ENCODE measurements around the gene NCF1.
"Not testable (repeated sequence)": the region's sequence is repeated elsewhere in the genome, so short reads cannot be mapped to it uniquely, and the experiment has no call there.

The NCF1 gene
- total RNA-seq = 0.24 to 2.2 (median 0.78) reads per million in 4 experiments

DNA sequence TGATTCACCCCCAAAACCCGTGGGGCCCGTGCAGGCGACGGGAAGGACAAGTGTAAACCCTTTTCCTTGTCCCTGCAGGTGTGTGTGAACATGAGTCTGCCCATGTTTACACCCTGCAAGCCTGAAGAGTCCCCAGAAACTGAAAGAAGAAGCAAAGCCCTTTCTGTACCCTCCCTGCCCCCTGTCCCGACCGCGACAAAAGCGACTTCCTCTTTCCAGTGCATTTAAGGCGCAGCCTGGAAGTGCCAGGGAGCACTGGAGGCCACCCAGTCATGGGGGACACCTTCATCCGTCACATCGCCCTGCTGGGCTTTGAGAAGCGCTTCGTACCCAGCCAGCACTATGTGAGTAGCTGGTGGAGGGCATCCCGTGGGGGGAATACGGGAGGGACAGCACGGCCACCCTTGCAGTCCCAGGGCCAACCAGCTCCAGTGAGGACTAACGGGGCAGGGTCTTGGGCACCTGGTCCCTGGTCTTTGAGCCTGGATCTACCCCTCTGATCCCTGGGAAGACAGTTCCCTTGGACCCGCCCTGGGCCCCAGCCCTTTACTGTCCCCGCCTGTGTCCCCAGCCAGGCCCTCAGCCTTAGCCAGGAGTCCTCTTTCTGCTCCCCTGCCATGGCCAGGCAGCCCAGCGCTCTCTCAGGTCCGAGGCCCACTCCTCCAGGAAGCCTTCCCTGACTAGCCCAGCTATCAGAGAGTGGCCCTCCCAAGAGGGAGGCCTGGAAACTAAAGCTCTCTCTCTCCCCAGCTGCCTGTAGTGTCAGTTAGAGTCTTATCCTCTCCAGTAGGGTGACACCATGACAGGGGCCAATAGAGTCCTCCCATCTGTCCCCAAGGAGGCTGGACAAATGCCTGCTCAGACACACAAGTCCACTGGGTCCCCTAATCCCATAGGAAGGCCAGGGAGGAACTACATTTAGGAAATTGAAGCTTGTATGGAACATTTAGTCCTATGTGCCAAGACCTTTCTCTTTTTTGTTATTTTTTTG is at the start of gene NCF1:
Gene NCF1 (plus strand): TSS at position 252 of the 991 bp plus-strand sequence. CDS start 21 bp downstream, at position 273.
- not testable (repeated sequence) for DNase-seq

DNA sequence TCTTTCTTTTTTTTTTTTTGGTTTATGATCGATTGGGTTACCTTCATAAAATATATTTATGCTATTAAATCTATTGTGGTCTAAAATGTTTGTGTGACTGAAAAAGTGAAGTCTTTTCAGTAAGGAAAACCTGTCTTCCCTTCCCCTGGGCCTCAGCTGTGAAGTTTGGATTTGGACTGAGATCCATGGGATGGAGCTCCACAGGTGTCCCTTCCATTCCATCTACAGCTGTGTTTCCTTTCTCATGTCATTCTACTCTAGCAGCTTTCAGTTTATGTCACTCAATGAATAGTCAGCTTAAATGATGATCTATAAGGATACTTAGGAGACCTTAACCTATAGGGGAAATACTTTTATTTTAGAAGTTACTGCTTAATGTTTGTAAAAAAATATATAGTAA is 48.0 kb upstream of the NCF1 start:
- DNase-seq = no peak

DNA sequence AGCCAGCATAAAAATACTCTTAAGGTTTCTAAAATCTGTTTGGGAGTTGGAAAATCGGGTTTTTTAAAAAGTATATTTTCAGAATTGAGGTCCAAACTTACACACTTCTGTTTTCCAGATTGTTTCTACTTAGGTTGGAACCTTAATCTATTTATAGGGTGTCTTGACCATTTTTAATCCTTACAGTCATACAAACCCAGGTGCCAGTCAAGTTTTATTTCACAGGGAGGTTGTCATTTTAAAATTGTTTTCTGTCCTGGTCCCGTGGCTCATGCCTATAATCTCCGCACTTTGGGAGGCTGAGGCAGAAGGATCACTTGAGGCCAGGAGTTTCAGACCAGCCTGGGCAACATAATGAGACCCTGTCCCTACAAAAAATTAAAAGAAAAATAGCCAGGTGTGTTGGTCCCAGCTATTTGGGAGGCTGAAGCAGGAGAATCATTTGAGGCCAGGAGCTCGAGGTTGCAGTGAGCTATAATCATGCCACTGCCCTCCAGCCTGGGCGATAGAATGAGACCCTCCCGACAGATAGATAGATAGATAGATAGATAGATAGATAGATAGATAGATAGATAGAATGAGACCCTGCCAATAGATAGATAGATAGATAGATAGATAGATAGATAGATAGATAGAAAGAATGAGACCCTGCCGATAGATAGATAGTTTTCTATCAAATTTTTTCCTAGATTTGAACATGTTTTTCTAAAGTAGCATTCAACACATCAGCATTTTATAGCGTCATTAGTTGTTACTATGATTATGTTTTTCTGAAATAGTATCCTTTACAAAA is 47.3 kb upstream of the NCF1 start:
- DNase-seq = no peak

GRCh38 chr7:74728686-74729085 is 45.1 kb upstream of the NCF1 start:
- DNase-seq = not testable (repeated sequence)

DNA sequence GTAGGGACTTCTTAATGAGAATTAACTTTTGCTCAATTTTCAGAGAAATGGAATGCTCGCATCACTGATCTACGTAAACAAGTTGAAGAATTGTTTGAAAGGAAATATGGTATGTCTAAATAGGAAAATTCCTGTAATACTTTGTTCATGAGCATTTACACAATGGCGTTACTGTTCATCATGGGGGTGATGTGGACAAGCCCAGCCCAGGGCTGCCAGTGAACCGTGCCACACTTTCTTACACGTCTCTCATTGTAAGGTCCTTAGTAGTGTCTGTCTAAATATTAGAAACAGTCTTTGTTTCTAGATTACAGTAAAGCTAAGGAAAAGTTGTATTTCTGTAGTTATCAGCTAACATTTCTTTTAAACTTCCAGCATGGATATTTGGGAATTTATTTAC is 43.6 kb upstream of the NCF1 start:
- not testable (repeated sequence) for DNase-seq

DNA sequence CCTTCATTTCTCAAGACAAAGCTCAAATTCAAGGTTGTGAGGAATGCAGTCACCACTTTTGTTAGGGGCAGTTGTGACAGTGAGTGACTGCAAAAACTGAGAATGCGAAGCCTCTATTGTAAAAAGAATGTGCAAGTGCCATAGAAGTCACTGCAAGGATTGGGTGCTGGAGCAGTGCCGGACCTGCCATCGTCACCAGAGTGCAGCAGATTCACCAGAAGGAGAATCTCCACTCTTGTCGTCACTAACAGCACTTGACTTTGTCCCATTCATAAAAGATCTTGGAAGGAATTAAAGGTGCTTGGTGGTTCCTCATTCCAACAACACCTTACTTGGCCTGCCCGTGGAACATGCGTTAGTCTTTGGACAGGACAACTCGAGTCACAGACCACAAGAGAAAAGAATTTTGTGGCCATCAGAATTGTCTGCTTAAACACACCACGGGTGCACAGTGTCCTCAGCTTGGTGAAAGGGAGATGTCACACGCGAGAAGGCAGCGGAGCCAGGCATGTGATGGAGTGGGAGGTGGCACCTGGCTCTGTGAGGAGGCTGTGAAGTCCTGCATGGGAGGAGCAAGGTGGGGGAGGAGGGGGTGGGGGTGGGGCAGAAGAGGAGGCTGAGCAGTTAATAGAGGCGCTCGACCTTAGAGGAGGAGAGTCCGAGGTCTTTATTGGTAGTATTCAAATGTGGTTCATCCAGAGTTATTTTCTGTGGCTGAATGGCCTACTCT is 33.7 kb upstream of the NCF1 start:
- DNase-seq = not testable (repeated sequence)

- DNase-seq = not testable (repeated sequence)
These were observed 29.8 kb upstream of the NCF1 start for GRCh38 chr7:74743936-74744557.

GRCh38 chr7:74753921-74754482 is 19.8 kb upstream of the NCF1 start:
- DNase-seq = not testable (repeated sequence)

GRCh38 chr7:74756673-74757072 is 17.1 kb upstream of the NCF1 start:
- DNase-seq = not testable (repeated sequence)

- DNase-seq = not testable (repeated sequence)
These were observed 15.5 kb upstream of the NCF1 start for GRCh38 chr7:74758268-74758667.

DNA sequence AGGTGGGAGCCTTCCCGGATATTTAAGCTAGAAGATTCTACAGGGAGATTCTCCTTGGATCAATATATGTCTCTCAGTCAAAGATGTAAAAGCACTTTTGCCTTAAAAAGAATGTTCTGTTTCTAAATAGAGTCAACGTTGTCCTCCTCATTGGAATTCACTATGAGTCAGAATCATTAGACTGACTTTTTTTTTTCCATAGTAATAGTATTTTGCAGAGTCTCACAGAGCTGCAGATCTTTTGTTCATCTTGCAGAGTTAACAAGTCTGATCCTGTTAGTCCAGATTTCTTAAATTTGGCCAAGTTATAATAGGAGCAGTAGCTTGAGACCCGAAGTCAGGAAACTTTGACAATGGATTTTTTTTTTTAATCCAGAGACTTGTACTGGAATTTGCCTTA is 14.8 kb upstream of the NCF1 start:
- DNase-seq = not testable (repeated sequence)

DNA sequence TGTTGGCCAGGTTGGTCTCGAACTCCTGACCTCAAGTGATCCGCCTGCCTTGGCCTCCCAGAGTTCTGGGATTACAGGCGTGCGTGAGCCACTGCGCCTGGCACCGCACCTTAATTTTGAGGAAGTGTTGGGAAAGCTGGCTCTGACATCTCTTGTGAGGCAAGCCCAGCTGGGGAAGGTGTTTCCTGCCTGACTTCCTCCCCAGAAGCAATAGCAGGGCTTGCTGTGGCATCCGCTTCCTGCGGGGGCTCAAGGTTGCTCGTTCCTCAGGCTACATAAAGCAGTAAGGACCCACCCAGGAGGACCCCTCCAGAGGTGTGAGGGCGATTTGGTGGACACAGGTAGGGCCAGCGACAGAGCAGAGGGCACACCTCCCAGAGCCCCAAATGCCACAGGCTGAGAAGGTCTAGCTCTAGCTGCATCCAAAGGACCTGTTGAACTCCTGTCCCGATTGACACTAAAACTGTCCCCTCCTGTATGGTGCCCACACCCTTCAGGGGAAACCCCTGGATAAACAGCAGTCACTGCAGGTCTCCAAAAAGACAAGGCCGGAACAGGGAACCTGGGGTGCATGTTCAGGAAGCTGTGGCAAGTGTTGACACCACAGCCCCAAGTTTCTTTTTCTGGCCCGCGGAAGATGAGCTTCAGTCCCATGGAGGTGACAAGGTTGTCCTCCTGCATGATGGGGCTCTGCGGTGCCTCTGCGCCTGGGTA is 8.4 kb upstream of the NCF1 start:
- DNase-seq = not testable (repeated sequence)

GRCh38 chr7:74766509-74766908 is 7.3 kb upstream of the NCF1 start:
- not testable (repeated sequence) for DNase-seq

DNA sequence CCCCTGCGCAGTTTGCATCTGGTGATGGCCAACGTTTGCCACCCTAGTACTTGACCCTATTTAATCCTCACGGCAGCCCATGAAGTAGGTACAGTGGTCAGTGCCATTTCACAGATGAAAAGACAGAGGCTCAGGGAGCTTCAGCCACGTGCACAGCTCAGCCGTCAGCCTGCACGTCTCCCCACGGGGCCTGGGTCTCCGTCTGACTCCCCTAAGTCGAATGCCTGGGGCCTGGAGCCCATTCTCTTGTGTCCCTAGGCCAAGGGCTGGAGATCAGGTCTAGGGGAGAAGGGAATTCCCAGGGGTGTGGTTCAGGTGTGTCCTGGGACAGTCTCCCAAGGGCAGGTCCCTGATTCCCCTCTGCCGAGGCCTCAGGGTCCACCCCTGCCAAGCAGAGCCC is 6.8 kb upstream of the NCF1 start:
- DNase-seq = not testable (repeated sequence)

DNA sequence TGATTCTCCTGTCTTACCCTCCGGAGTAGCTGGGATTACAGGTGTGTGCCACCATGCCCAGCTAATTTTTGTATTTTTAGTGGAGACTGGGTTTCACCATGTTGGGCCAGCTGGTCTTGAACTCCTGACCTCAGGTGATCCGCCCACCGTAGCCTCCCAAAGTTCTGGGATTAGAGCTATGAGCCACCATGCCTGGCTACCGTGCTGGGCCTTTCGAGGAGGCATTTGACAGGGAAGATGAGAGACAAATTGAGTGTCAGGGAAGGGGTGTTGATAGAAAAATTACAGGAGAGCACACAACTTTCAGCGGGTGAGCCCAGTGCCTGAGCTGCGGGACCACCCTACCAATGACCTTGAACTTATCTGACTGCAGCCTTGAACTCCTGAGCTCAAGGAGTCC is 3.7 kb upstream of the NCF1 start:
- not testable (repeated sequence) for DNase-seq

DNA sequence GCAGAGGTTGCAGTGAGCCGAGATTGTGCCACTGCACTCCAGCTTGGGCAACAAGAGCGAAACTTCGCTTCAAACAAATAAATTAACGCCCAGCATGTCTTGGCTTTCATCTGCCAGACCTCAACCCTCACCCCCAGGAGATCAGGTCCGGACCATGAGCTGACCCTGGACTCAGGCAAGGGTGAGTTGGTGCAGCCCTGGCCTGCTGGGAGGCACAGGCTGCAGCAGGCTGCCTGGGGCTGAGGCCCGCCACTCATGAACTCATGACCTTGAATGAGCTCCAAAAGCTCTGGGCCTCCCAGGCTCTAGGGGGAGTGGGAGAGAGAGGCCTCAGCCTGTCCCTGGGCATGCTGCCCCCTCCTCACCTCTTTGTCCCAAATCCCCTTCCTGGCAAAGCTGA is 1.7 kb upstream of the NCF1 start:
- not testable (repeated sequence) for DNase-seq

DNA sequence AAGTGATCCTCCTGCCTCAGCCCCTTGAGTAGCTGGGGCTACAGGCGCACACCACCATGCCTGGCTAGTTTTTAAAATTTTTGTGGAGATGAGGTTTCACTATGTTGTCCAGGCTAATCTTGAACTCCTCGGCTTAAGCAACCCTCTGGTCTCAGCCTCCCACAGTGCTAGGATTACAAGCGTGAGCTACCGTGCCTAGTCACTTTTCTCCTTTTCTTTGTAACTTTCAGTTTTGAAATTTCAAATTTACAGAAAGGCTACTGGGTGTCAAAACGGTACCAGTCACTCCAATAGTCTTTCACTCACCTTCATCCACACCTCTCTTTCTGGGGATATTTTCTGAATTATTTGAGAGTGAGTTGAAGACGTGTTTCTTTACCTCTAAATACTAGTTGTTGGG is 1.3 kb downstream of the NCF1 start:
- not testable (repeated sequence) for DNase-seq

- not testable (repeated sequence) for DNase-seq
These were observed 5.2 kb downstream of the NCF1 start for GRCh38 chr7:74779053-74779452.

DNA sequence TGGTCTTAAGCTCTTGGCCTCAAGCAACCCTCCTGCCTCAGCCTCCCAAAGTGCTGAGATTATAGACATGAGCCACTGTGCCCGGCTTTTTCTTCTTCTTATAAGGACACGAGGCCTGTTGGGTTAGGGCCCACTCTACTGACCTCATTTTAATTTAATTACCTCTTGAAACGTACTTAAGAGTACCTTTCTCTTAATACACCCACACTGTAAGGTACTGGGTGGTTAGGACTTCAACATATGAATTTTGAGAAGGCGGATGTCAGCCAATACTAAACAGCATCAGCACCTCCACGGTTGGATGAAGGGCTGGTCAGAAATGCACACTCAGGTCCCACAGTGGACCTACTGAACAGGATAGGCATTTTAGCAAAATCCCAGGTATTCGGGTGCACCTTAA is 7.9 kb downstream of the NCF1 start:
- DNase-seq = not testable (repeated sequence)

DNA sequence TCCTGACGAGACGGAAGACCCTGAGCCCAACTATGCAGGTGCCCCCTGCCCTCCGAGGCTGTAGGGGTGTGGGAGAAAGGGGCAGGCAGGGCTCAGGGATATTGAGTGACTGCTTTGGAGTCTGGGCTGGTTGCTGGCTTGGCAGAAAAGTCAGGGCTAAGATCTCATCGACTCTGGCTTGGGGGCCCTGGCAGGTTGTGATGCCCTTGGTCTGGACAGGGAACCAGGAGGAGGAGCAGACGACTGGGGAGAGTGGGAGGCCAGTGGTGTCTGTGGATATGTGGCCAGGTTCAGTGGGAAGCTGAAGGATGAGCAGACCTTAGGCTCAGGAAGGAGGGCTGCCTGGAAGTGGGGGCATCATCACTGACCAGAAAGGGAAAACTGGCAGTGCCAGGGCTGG is 9.8 kb downstream of the NCF1 start:
- DNase-seq = not testable (repeated sequence)
